Thyroid gland (tissue), 4 donors: ENCODE measurements around the gene PRELP. TPM values are rescaled to one million over a fixed set of nuclear protein-coding genes. Genes with fewer than 3 reads are reported as not detected.

Experiments used
- DNase-seq, 2 donors: peaks; one replicate each; pipeline ENCODE4 v3.0.0-alpha.2; 2019
- H3K27ac ChIP-seq, 3 donors: fragments of 200-600 bp; sonication (generic); 1 replicate in 2 of 3; 2 replicates in 1 of 3; pipeline ENCODE4 v1.5.1; 2016 to 2019; ENCODE audit warnings: mild to moderate bottlenecking in 1 of 3, moderate library complexity in 1 of 3
- H3K27me3 ChIP-seq: fragments of 200-600 bp; sonication (generic); one replicate; pipeline ENCODE4 v1.5.1; 2019
- H3K36me3 ChIP-seq, 2 donors: fragments of 200-600 bp; sonication (generic); one replicate each; pipeline ENCODE4 v1.5.1; 2016 to 2019
- H3K4me1 ChIP-seq, 2 donors: fragments of 200-600 bp; sonication (generic); one replicate each; pipeline ENCODE4 v1.5.1; 2017 to 2019
- H3K4me3 ChIP-seq, 3 donors: fragments of 200-600 bp; sonication (generic); replicated peaks in 1 of 3; 1 replicate in 2 of 3; 2 replicates in 1 of 3; pipeline ENCODE4 v1.5.1; 2016; ENCODE audit warnings: mild to moderate bottlenecking in 1 of 3
- H3K9me3 ChIP-seq: fragments of 200-600 bp; sonication (generic); one replicate; pipeline ENCODE4 v1.5.1; 2017
- CTCF ChIP-seq, 6 experiments: fragments of 200-600 bp in 3 of 6; fragments of 450-650 bp in 3 of 6; sonication (generic) in 3 of 6; IDR thresholded peaks; one replicate each; pipeline ENCODE4 v1.5.1; 2016 to 2019; ENCODE audit warnings: antibody characterized with exemption in 6 of 6, mild to moderate bottlenecking in 2 of 6, inconsistent platforms in 1 of 6, moderate library complexity in 1 of 6
- POLR2A ChIP-seq, 2 donors: fragments of 450-650 bp; IDR thresholded peaks; one replicate each; pipeline ENCODE4 v1.6.1; 2017; ENCODE audit warnings: antibody characterized with exemption in 2 of 2, mild to moderate bottlenecking in 2 of 2, moderate library complexity in 1 of 2
- WGBS, 2 donors: methylation state at CpG; one replicate each; pipeline ENCODE4 v1.1.5; 2017; 5-methylcytosine and 5-hydroxymethylcytosine counted together
- intact Hi-C: fragments of 100-400 bp; cut with DNase I; formaldehyde crosslinking; loops from one replicate; pipeline ENCODE4 v1.15.1; 2023
- total RNA-seq, 4 donors: library from RNA; depleted of rRNA; stranded (reverse); fragments of >200 nt; gene quantifications; one replicate each; pipeline ENCODE4 v1.2.3, GENCODE V29; 2016

PRELP gene
- total RNA-seq, 4 donors from 2014 or later = 17.5 to 86.1 (median 35.4) TPM

DNA sequence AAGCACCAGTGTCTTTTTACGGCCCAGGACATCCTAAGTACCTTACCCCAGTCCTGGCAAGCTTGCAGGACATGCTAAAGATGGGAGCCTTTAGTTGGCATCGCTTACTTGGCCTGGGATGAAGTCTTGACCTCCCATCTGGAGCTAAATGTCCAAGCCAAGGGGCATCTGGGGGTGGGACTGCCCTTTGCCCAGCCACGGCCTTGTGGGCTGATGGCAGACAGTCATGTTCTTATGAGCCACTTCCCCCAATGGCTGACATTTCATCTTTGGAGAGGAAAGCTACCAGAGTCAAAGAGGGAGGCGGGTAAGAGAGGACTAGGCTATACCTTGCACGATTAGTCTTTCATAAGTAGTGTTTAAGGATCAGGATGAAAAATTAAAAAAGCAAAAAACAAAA, 50.5 kb downstream of the PRELP start:
- no peak for DNase-seq
- H3K36me3 ChIP-seq = no peaks in the 10 kb centered on the region
- peaks cover 3 to 15% of the 10 kb centered on the region in 2 donors for H3K4me1 ChIP-seq
- H3K27me3 ChIP-seq = no peaks in the 10 kb centered on the region
- intact Hi-C loops = no loop called here
- H3K4me3 ChIP-seq = no peak overlapping the region
- TF ChIP-seq POLR2A (IDR thresholded peaks at IDR 0.05) (no peak), CTCF (IDR thresholded peaks at IDR 0.05) (no peak)
- WGBS, 2 donors = 84 to 89% methylated on average over 5 of the region's 5 CpGs
- no peaks in the 10 kb centered on the region for H3K9me3 ChIP-seq
- no peak overlapping the region for H3K27ac ChIP-seq

- Histone ChIP-seq H3K36me3 (no peaks in the 10 kb centered on the region), H3K4me1 (peaks cover 0 to 11% of the 10 kb centered on the region in 2 donors), H3K27me3 (no peaks in the 10 kb centered on the region), H3K9me3 (no peaks in the 10 kb centered on the region), H3K4me3 (no peak overlapping the region), H3K27ac (no peak overlapping the region)
- no peak for DNase-seq
- WGBS, 2 donors = 43 to 57% methylated on average over 6 of the region's 6 CpGs
- intact Hi-C loops = no loop called here
- TF ChIP-seq CTCF (IDR thresholded peaks at IDR 0.05) = no peak
- no peak for TF ChIP-seq POLR2A (IDR thresholded peaks at IDR 0.05)
Observed at GRCh38 chr1:203526572-203526971, 51.0 kb downstream of the PRELP start.

GRCh38 chr1:203527013-203527412, 51.4 kb downstream of the PRELP start:
- no peaks in the 10 kb centered on the region for H3K27me3 ChIP-seq
- intact Hi-C loops = no loop called here
- no peaks in the 10 kb centered on the region for H3K36me3 ChIP-seq
- H3K9me3 ChIP-seq = no peaks in the 10 kb centered on the region
- TF ChIP-seq CTCF (IDR thresholded peaks at IDR 0.05) (no peak), POLR2A (IDR thresholded peaks at IDR 0.05) (no peak)
- no peak overlapping the region for H3K4me3 ChIP-seq
- peaks cover 0 to 6% of the 10 kb centered on the region in 2 donors for H3K4me1 ChIP-seq
- DNase-seq = no peak
- no peak overlapping the region for H3K27ac ChIP-seq

DNA sequence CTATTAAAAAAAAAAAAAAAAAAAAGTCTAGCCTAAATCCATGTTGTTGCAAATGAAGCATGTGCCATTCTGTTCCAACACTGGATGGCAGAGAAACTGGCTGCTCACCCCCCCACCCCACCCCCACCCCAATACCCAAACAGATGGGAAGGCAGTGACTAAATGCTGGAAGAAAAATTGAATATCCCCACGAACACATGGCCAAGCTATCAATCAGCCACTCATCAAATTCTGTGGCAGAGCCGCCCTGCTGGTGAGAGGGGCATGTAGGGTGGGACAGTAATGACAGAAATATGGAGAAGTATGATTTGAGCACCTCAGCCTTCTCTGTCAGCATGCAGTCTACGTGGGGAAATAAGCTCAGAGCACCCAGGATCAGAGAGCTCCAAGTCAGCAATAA, 52.5 kb downstream of the PRELP start:
- Histone ChIP-seq H3K27ac (no peak overlapping the region), H3K27me3 (no peaks in the 10 kb centered on the region), H3K4me1 (peaks cover 0 to 4% of the 10 kb centered on the region in 2 donors), H3K4me3 (no peak overlapping the region), H3K9me3 (no peaks in the 10 kb centered on the region), H3K36me3 (no peaks in the 10 kb centered on the region)
- no peak for DNase-seq
- TF ChIP-seq POLR2A (IDR thresholded peaks at IDR 0.05) (no peak), CTCF (IDR thresholded peaks at IDR 0.05) (no peak)
- intact Hi-C loops = no loop called here
- WGBS, 2 donors = 93 to 96% methylated on average over 3 of the region's 3 CpGs

DNA sequence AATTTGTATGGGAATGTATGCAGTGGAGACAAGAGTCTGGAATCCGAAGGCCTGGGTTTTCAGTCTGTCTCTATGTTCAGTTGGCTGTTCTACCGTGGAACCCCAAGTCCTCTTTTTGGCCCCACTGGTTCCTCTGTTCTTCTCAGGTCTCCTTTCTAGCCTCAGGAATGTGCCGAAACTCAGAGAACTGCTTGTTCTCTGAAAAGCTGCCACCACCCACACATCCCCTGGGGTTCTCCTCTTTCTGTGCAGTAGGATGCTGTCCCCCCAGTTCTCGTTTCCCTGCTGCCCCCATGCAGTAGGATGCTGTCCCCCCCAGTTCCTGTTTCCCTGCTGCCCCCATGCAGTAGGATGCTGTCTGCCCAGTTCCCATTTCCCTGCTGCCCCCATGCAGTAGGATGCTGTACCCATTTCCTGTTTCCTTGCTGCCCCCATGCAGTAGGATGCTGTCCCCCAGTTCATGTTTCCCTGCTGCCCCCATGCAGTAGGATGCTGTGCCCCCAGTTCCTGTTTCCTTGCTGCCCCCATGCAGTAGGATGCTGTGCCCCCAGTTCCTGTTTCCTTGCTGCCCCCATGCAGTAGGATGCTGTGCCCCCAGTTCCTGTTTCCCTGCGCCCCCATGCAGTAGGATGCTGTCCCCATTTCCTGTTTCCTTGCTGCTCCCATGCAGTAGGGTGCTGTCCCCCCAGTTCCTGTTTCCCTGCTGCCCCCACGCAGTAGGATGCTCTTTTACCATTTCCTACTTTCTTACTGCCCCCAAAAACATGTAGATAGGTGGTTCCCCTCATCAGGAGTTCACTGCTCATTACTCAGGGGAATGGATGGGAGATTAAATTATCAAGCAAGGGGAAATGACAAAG, 53.6 kb downstream of the PRELP start:
- intact Hi-C loops = no loop called here
- 78 to 82% methylated on average over 6 of the region's 6 CpGs for WGBS, 2 donors
- H3K36me3 ChIP-seq = no peaks in the 10 kb centered on the region
- H3K27ac ChIP-seq = no peak overlapping the region
- no peak overlapping the region for H3K4me3 ChIP-seq
- no peak for DNase-seq
- H3K9me3 ChIP-seq = no peaks in the 10 kb centered on the region
- peaks cover 0 to 4% of the 10 kb centered on the region in 2 donors for H3K4me1 ChIP-seq
- no peaks in the 10 kb centered on the region for H3K27me3 ChIP-seq
- TF ChIP-seq CTCF (IDR thresholded peaks at IDR 0.05) (no peak), POLR2A (IDR thresholded peaks at IDR 0.05) (no peak)
